HepG2 (cell line): ENCODE data around the gene KRTAP9-3. TPM values are rescaled to one million over a fixed set of nuclear protein-coding genes. Genes with fewer than 3 reads are reported as not detected.

ENCODE experiments used
- NCOA1 ChIP-seq: sonication (generic); formaldehyde crosslinking; IDR thresholded peaks from 2 replicates; pipeline ENCODE4 v1.9.0; 2021; ENCODE audit warnings: missing genetic modification reagents
- SRSF1 ChIP-seq: fragments of 200-400 bp; formaldehyde crosslinking; optimal IDR thresholded peaks from 2 replicates; pipeline ENCODE3; 2017; ENCODE audit warnings: mild to moderate bottlenecking, low read depth, low read length, moderate library complexity
- ZNF101 ChIP-seq: sonication (generic); formaldehyde crosslinking; IDR thresholded peaks from 2 replicates; pipeline ENCODE4 v1.4.0; 2020; ENCODE audit warnings: mild to moderate bottlenecking, low read depth, missing genetic modification reagents, borderline replicate concordance
- ZNF331 ChIP-seq: sonication (generic); formaldehyde crosslinking; IDR thresholded peaks from 2 replicates; pipeline ENCODE4 v1.4.0; 2020; ENCODE audit warnings: missing genetic modification reagents
- polyA plus RNA-seq, 8 experiments: library from polyadenylated mRNA; depleted of rRNA in 3 of 8; stranded (reverse) in 7 of 8; unstranded in 1 of 8; fragments of >200 nt; fragmentation: Illumina TruSeq in 4 of 8; extraction: Trizol in 4 of 8; gene quantifications; 2 replicates each; pipeline versions ENCODE4 v1.2.1 to v1.2.3, GENCODE V29; 2011 to 2016; ENCODE audit warnings: low read depth in 4 of 8, missing spikeins in 1 of 8, mixed read lengths in 1 of 8; ENCODE audit not compliant: insufficient read depth in 1 of 8
- small RNA-seq, 3 experiments: library from RNA; depleted of rRNA; stranded (forward); fragments of <200 nt; gene quantifications; one replicate each; pipeline ENCODE3, GENCODE V24; 2012; ENCODE audit warnings: low read depth in 2 of 3, low replicate concordance in 1 of 3; ENCODE audit not compliant: insufficient read length in 3 of 3, insufficient read depth in 2 of 3
- total RNA-seq, 5 experiments: library from RNA; depleted of rRNA; stranded (reverse); fragments of >200 nt; fragmentation: Illumina TruSeq; extraction: Trizol; gene quantifications; 2 replicates each; pipeline ENCODE4 v1.2.3, GENCODE V29; 2016; ENCODE audit warnings: low read depth in 1 of 5

Gene KRTAP9-3
- total and polyA plus RNA-seq, 2 of the 13 experiments (the other 11 are each of a cell fraction or from before 2014, with no cell fraction given) = not detected

- TF ChIP-seq NCOA1 (CRISPR knock-in tag) (no peak), SRSF1 (no peak), ZNF101 (CRISPR knock-in tag) (no peak), ZNF331 (no peak)
Observed at GRCh38 chr17:41278176-41278955, 46.1 kb downstream of the KRTAP9-3 start (continued).

Small RNA genes lying within 50 kb of the gene (small RNA-seq; reads per million reads assigned to genes)
- gene KRTAP4-17P = 0 reads per million in 3 experiments
- gene KRTAP9-10P = 0 reads per million in 3 experiments

Other genes starting within 250 kb of the KRTAP9-3 start
Only the 30 nearest of the 42 such genes appear.
- gene KRTAP2-1, start 185.1 kb upstream of the KRTAP9-3 start, total RNA-seq (2016; rRNA removed; fragmentation: Illumina TruSeq; extraction: Trizol) = not detected in 2 replicates
- not detected in 2 replicates for gene KRTAP2-1, start 185.1 kb upstream of the KRTAP9-3 start, polyA plus RNA-seq (2011; rRNA removed)
- not detected in 2 replicates for gene KRTAP2-2, start 177.2 kb upstream of the KRTAP9-3 start, total RNA-seq (2016; rRNA removed; fragmentation: Illumina TruSeq; extraction: Trizol)
- gene KRTAP2-2, start 177.2 kb upstream of the KRTAP9-3 start, polyA plus RNA-seq (2011; rRNA removed) = not detected in 2 replicates
- not detected in 2 replicates for gene KRTAP2-3, start 172.3 kb upstream of the KRTAP9-3 start, total RNA-seq (2016; rRNA removed; fragmentation: Illumina TruSeq; extraction: Trizol)
- gene KRTAP2-3, start 172.3 kb upstream of the KRTAP9-3 start, polyA plus RNA-seq (2011; rRNA removed) = 0.24 and 0.25 TPM in 2 replicates
- gene KRTAP2-4, start 166.6 kb upstream of the KRTAP9-3 start, total RNA-seq (2016; rRNA removed; fragmentation: Illumina TruSeq; extraction: Trizol) = not detected in 2 replicates
- gene KRTAP2-4, start 166.6 kb upstream of the KRTAP9-3 start, polyA plus RNA-seq (2011; rRNA removed) = not detected in 2 replicates
- gene KRTAP4-7, start 148.3 kb upstream of the KRTAP9-3 start, total RNA-seq (2016; rRNA removed; fragmentation: Illumina TruSeq; extraction: Trizol) = not detected in 2 replicates
- not detected in 2 replicates for gene KRTAP4-7, start 148.3 kb upstream of the KRTAP9-3 start, polyA plus RNA-seq (2011; rRNA removed)
- gene KRTAP4-8, start 134.3 kb upstream of the KRTAP9-3 start, total RNA-seq (2016; rRNA removed; fragmentation: Illumina TruSeq; extraction: Trizol) = not detected in 2 replicates
- not detected in 2 replicates for gene KRTAP4-8, start 134.3 kb upstream of the KRTAP9-3 start, polyA plus RNA-seq (2011; rRNA removed)
- gene KRTAP4-16, start 130.2 kb upstream of the KRTAP9-3 start, total RNA-seq (2016; rRNA removed; fragmentation: Illumina TruSeq; extraction: Trizol) = not detected in 2 replicates
- not detected in 2 replicates for gene KRTAP4-16, start 130.2 kb upstream of the KRTAP9-3 start, polyA plus RNA-seq (2011; rRNA removed)
- gene KRTAP4-9, start 127.1 kb upstream of the KRTAP9-3 start, total RNA-seq (2016; rRNA removed; fragmentation: Illumina TruSeq; extraction: Trizol) = not detected in 2 replicates
- not detected in 2 replicates for gene KRTAP4-9, start 127.1 kb upstream of the KRTAP9-3 start, polyA plus RNA-seq (2011; rRNA removed)
- gene KRTAP4-11, start 114.1 kb upstream of the KRTAP9-3 start, total RNA-seq (2016; rRNA removed; fragmentation: Illumina TruSeq; extraction: Trizol) = not detected in 2 replicates
- not detected in 2 replicates for gene KRTAP4-11, start 114.1 kb upstream of the KRTAP9-3 start, polyA plus RNA-seq (2011; rRNA removed)
- gene KRTAP4-12, start 108.3 kb upstream of the KRTAP9-3 start, total RNA-seq (2016; rRNA removed; fragmentation: Illumina TruSeq; extraction: Trizol) = not detected in 2 replicates
- not detected in 2 replicates for gene KRTAP4-12, start 108.3 kb upstream of the KRTAP9-3 start, polyA plus RNA-seq (2011; rRNA removed)
- not detected in 2 replicates for gene KRTAP4-6, start 91.9 kb upstream of the KRTAP9-3 start, total RNA-seq (2016; rRNA removed; fragmentation: Illumina TruSeq; extraction: Trizol)
- gene KRTAP4-6, start 91.9 kb upstream of the KRTAP9-3 start, polyA plus RNA-seq (2011; rRNA removed) = not detected in 2 replicates
- gene KRTAP4-5, start 82.6 kb upstream of the KRTAP9-3 start, total RNA-seq (2016; rRNA removed; fragmentation: Illumina TruSeq; extraction: Trizol) = not detected in 2 replicates
- not detected in 2 replicates for gene KRTAP4-5, start 82.6 kb upstream of the KRTAP9-3 start, polyA plus RNA-seq (2011; rRNA removed)
- not detected in 2 replicates for gene KRTAP4-4, start 71.7 kb upstream of the KRTAP9-3 start, total RNA-seq (2016; rRNA removed; fragmentation: Illumina TruSeq; extraction: Trizol)
- gene KRTAP4-4, start 71.7 kb upstream of the KRTAP9-3 start, polyA plus RNA-seq (2011; rRNA removed) = not detected in 2 replicates
- gene KRTAP4-3, start 64.2 kb upstream of the KRTAP9-3 start, total RNA-seq (2016; rRNA removed; fragmentation: Illumina TruSeq; extraction: Trizol) = not detected in 2 replicates
- gene KRTAP4-3, start 64.2 kb upstream of the KRTAP9-3 start, polyA plus RNA-seq (2011; rRNA removed) = not detected in 2 replicates
- gene KRTAP4-2, start 54.2 kb upstream of the KRTAP9-3 start, total RNA-seq (2016; rRNA removed; fragmentation: Illumina TruSeq; extraction: Trizol) = not detected in 2 replicates
- gene KRTAP4-2, start 54.2 kb upstream of the KRTAP9-3 start, polyA plus RNA-seq (2011; rRNA removed) = not detected in 2 replicates
- not detected in 2 replicates for gene KRTAP4-1, start 47.5 kb upstream of the KRTAP9-3 start, total RNA-seq (2016; rRNA removed; fragmentation: Illumina TruSeq; extraction: Trizol)
- not detected in 2 replicates for gene KRTAP4-1, start 47.5 kb upstream of the KRTAP9-3 start, polyA plus RNA-seq (2011; rRNA removed)
- not detected in 2 replicates for gene KRTAP9-1, start 42.6 kb upstream of the KRTAP9-3 start, total RNA-seq (2016; rRNA removed; fragmentation: Illumina TruSeq; extraction: Trizol)
- gene KRTAP9-1, start 42.6 kb upstream of the KRTAP9-3 start, polyA plus RNA-seq (2011; rRNA removed) = not detected in 2 replicates
- gene KRTAP9-2, start 5.8 kb upstream of the KRTAP9-3 start, total RNA-seq (2016; rRNA removed; fragmentation: Illumina TruSeq; extraction: Trizol) = not detected in 2 replicates
- not detected in 2 replicates for gene KRTAP9-2, start 5.8 kb upstream of the KRTAP9-3 start, polyA plus RNA-seq (2011; rRNA removed)
- not detected in 2 replicates for gene KRTAP9-8, start 5.5 kb downstream of the KRTAP9-3 start, total RNA-seq (2016; rRNA removed; fragmentation: Illumina TruSeq; extraction: Trizol)
- gene KRTAP9-8, start 5.5 kb downstream of the KRTAP9-3 start, polyA plus RNA-seq (2011; rRNA removed) = not detected in 2 replicates
- gene KRTAP9-4, start 17.2 kb downstream of the KRTAP9-3 start, total RNA-seq (2016; rRNA removed; fragmentation: Illumina TruSeq; extraction: Trizol) = not detected in 2 replicates
- gene KRTAP9-4, start 17.2 kb downstream of the KRTAP9-3 start, polyA plus RNA-seq (2011; rRNA removed) = not detected in 2 replicates
- gene KRTAP9-9, start 22.9 kb downstream of the KRTAP9-3 start, total RNA-seq (2016; rRNA removed; fragmentation: Illumina TruSeq; extraction: Trizol) = not detected in 2 replicates
- gene KRTAP9-9, start 22.9 kb downstream of the KRTAP9-3 start, polyA plus RNA-seq (2011; rRNA removed) = not detected in 2 replicates
- not detected in 2 replicates for gene KRTAP9-6, start 32.9 kb downstream of the KRTAP9-3 start, total RNA-seq (2016; rRNA removed; fragmentation: Illumina TruSeq; extraction: Trizol)
- not detected in 2 replicates for gene KRTAP9-6, start 32.9 kb downstream of the KRTAP9-3 start, polyA plus RNA-seq (2011; rRNA removed)
- gene KRTAP9-7, start 43.2 kb downstream of the KRTAP9-3 start, total RNA-seq (2016; rRNA removed; fragmentation: Illumina TruSeq; extraction: Trizol) = not detected in 2 replicates
- not detected in 2 replicates for gene KRTAP9-7, start 43.2 kb downstream of the KRTAP9-3 start, polyA plus RNA-seq (2011; rRNA removed)
- not detected in 2 replicates for gene KRTAP29-1, start 70.4 kb downstream of the KRTAP9-3 start, total RNA-seq (2016; rRNA removed; fragmentation: Illumina TruSeq; extraction: Trizol)
- gene KRTAP29-1, start 70.4 kb downstream of the KRTAP9-3 start, polyA plus RNA-seq (2011; rRNA removed) = not detected in 2 replicates
- not detected in 2 replicates for gene KRTAP16-1, start 76.9 kb downstream of the KRTAP9-3 start, total RNA-seq (2016; rRNA removed; fragmentation: Illumina TruSeq; extraction: Trizol)
- gene KRTAP16-1, start 76.9 kb downstream of the KRTAP9-3 start, polyA plus RNA-seq (2011; rRNA removed) = not detected in 2 replicates
- gene KRTAP17-1, start 83.3 kb downstream of the KRTAP9-3 start, total RNA-seq (2016; rRNA removed; fragmentation: Illumina TruSeq; extraction: Trizol) = not detected in 2 replicates
- not detected in 2 replicates for gene KRTAP17-1, start 83.3 kb downstream of the KRTAP9-3 start, polyA plus RNA-seq (2011; rRNA removed)
- gene KRT33A, start 118.4 kb downstream of the KRTAP9-3 start, total RNA-seq (2016; rRNA removed; fragmentation: Illumina TruSeq; extraction: Trizol) = not detected in 2 replicates
- gene KRT33A, start 118.4 kb downstream of the KRTAP9-3 start, polyA plus RNA-seq (2011; rRNA removed) = not detected in 2 replicates
- not detected in 2 replicates for gene KRT33B, start 137.4 kb downstream of the KRTAP9-3 start, total RNA-seq (2016; rRNA removed; fragmentation: Illumina TruSeq; extraction: Trizol)
- not detected in 2 replicates for gene KRT33B, start 137.4 kb downstream of the KRTAP9-3 start, polyA plus RNA-seq (2011; rRNA removed)
- gene KRT34, start 149.9 kb downstream of the KRTAP9-3 start, total RNA-seq (2016; rRNA removed; fragmentation: Illumina TruSeq; extraction: Trizol) = not detected in 2 replicates
- 0.05 TPM in 1 of 2 replicates, not detected in the other for gene KRT34, start 149.9 kb downstream of the KRTAP9-3 start, polyA plus RNA-seq (2011; rRNA removed)
- not detected in 2 replicates for gene KRT31, start 165.2 kb downstream of the KRTAP9-3 start, total RNA-seq (2016; rRNA removed; fragmentation: Illumina TruSeq; extraction: Trizol)
- gene KRT31, start 165.2 kb downstream of the KRTAP9-3 start, polyA plus RNA-seq (2011; rRNA removed) = 0.05 TPM in 2 replicates